Measurements from ENCODE around the gene JAZF1.

JAZF1 gene

GRCh38 chr7:28006491-28006890 lies 174.1 kb downstream of the JAZF1 start:
- peaks cover 7% of the 10 kb centered on the region; the same call in 1 of the 2 replicates for H4K20me1 ChIP-seq (ENCODE audit: low read depth, low read length)
- no peaks in the 10 kb centered on the region for H3K27me3 ChIP-seq (ENCODE audit: low read length)
- no peak overlapping the region for H3K27ac ChIP-seq (ENCODE audit: low read depth, low read length)
- H3F3A ChIP-seq (ENCODE audit: insufficient read depth), result no peaks in the 10 kb centered on the region
- H3K9me3 ChIP-seq (ENCODE audit: insufficient read depth, low read length), result no peaks in the 10 kb centered on the region
- H3K9me2 ChIP-seq (replicated peaks; ENCODE audit: insufficient read depth, low read length), result no peaks in the 10 kb centered on the region
- H2AFZ ChIP-seq (ENCODE audit: low read depth, low read length, severe bottlenecking), result no peak overlapping the region
- no peak overlapping the region for H3K9ac ChIP-seq (ENCODE audit: low read length)
- H3K79me2 ChIP-seq (ENCODE audit: insufficient read depth, low read length), result no peaks in the 10 kb centered on the region
- no peak overlapping the region for H3K4me3 ChIP-seq (ENCODE audit: insufficient read depth, low read length, poor library complexity, severe bottlenecking)
- no peak overlapping the region for H3K4me2 ChIP-seq (ENCODE audit: low read depth, low read length, poor library complexity, severe bottlenecking)
- TF ChIP-seq EZH2phosphoT487 (conservative IDR thresholded peaks at IDR 0.05; ENCODE audit: low read length) (no peak), CTCF (IDR thresholded peaks at IDR 0.05; ENCODE audit: insufficient read depth, low read length, poor library complexity, severe bottlenecking) (no peak)
- no peaks in the 10 kb centered on the region for H3K36me3 ChIP-seq (ENCODE audit: low read length)

- Histone ChIP-seq H3K27ac (ENCODE audit: low read depth, low read length) (no peak overlapping the region), H3K79me2 (ENCODE audit: insufficient read depth, low read length) (no peaks in the 10 kb centered on the region), H3K9me3 (ENCODE audit: insufficient read depth, low read length) (no peaks in the 10 kb centered on the region), H3K27me3 (ENCODE audit: low read length) (no peaks in the 10 kb centered on the region), H3K9me2 (replicated peaks; ENCODE audit: insufficient read depth, low read length) (no peaks in the 10 kb centered on the region), H3K9ac (ENCODE audit: low read length) (no peak overlapping the region), H3K4me2 (ENCODE audit: low read depth, low read length, poor library complexity, severe bottlenecking) (no peak overlapping the region), H3K36me3 (ENCODE audit: low read length) (no peaks in the 10 kb centered on the region), H2AFZ (ENCODE audit: low read depth, low read length, severe bottlenecking) (no peak overlapping the region), H3K4me3 (ENCODE audit: insufficient read depth, low read length, poor library complexity, severe bottlenecking) (no peak overlapping the region), H3F3A (ENCODE audit: insufficient read depth) (no peaks in the 10 kb centered on the region), H4K20me1 (ENCODE audit: low read depth, low read length) (peaks cover 7% of the 10 kb centered on the region; the same call in 1 of the 2 replicates)
- TF ChIP-seq EZH2phosphoT487 (conservative IDR thresholded peaks at IDR 0.05; ENCODE audit: low read length) (no peak), CTCF (IDR thresholded peaks at IDR 0.05; ENCODE audit: insufficient read depth, low read length, poor library complexity, severe bottlenecking) (no peak)
These were observed 174.8 kb downstream of the JAZF1 start for GRCh38 chr7:28005847-28006231.

GRCh38 chr7:28005075-28005846 lies 175.3 kb downstream of the JAZF1 start:
- no peaks in the 10 kb centered on the region for H3F3A ChIP-seq (ENCODE audit: insufficient read depth)
- no peaks in the 10 kb centered on the region for H3K27me3 ChIP-seq (ENCODE audit: low read length)
- TF ChIP-seq EZH2phosphoT487 (conservative IDR thresholded peaks at IDR 0.05; ENCODE audit: low read length), result no peak
- TF ChIP-seq CTCF (IDR thresholded peaks at IDR 0.05; ENCODE audit: insufficient read depth, low read length, poor library complexity, severe bottlenecking), result no peak
- no peak overlapping the region for H3K4me3 ChIP-seq (ENCODE audit: insufficient read depth, low read length, poor library complexity, severe bottlenecking)
- H2AFZ ChIP-seq (ENCODE audit: low read depth, low read length, severe bottlenecking), result no peak overlapping the region
- H3K36me3 ChIP-seq (ENCODE audit: low read length), result no peaks in the 10 kb centered on the region
- no peak overlapping the region for H3K9ac ChIP-seq (ENCODE audit: low read length)
- no peaks in the 10 kb centered on the region for H3K9me3 ChIP-seq (ENCODE audit: insufficient read depth, low read length)
- no peaks in the 10 kb centered on the region for H3K79me2 ChIP-seq (ENCODE audit: insufficient read depth, low read length)
- H4K20me1 ChIP-seq (ENCODE audit: low read depth, low read length), result peaks cover 7% of the 10 kb centered on the region; the same call in 1 of the 2 replicates
- no peak overlapping the region for H3K27ac ChIP-seq (ENCODE audit: low read depth, low read length)
- no peaks in the 10 kb centered on the region for H3K9me2 ChIP-seq (replicated peaks; ENCODE audit: insufficient read depth, low read length)
- H3K4me2 ChIP-seq (ENCODE audit: low read depth, low read length, poor library complexity, severe bottlenecking), result no peak overlapping the region

Measured in SU-DHL-6 (cell line).